ENCODE data around the gene SLC47A1. TPM values are rescaled to one million over a fixed set of nuclear protein-coding genes. Genes with fewer than 3 reads are reported as not detected.

Gene SLC47A1
- total and polyA plus RNA-seq, 2 of the 13 experiments (the other 11 are each of a cell fraction or from before 2014, with no cell fraction given), result 42.1 to 67.5 TPM

DNA sequence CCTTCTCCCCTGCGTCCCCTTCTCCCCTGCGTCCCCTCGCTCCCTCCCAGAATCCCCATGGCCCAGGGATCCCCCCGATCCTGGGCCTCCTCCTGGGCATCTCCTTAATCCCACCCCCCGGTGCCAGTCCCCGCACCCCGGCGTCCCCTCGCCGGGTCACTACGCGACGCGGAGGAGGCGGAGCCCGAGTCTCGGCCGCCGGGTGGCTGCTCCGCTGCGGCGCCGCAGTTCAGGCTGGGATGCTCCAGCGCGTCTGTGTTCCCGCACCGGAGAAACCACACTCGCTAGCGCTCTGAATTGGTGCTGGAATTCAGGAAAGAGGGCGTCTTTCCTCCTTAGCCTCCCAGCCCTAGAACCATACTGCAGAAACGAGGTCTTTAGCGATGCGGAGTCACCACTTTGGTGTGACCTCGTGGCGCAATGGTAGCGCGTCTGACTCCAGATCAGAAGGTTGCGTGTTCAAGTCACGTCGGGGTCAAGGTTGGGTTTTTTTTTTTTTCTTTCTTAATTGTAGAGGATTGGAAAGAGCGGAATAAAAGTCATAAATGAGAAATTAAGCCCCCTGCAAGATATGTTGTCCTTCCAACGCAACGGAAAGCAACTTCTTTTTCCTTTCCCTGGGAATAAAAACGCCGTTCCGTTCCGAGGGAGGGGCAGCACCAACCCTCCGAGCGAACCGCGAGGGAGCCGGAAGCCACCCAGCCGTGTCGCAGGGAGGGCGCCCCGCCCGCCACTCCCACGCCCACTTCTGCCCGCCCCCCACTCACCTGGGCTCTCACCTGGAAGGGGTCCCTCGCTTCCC is 25.7 kb upstream of the SLC47A1 start (continued):
- TF ChIP-seq ZBTB1 (CRISPR knock-in tag; IDR thresholded peaks at IDR 0.05; ENCODE audit: borderline replicate concordance), result no peak
- TF ChIP-seq ZNF224 (CRISPR knock-in tag; IDR thresholded peaks at IDR 0.05), result no peak
- TF ChIP-seq DPF2 (CRISPR knock-in tag; IDR thresholded peaks at IDR 0.05; ENCODE audit: borderline replicate concordance, low read depth), result 0 out of 2 replicates have a peak, but pooled peaks have one; percentile 22
- TF ChIP-seq KDM2A (CRISPR knock-in tag; IDR thresholded peaks at IDR 0.05; ENCODE audit: borderline replicate concordance, low read depth), result peak; percentile 73
- no peak for TF ChIP-seq PAX8 (CRISPR knock-in tag; IDR thresholded peaks at IDR 0.05; ENCODE audit: borderline replicate concordance)
- no peak for TF ChIP-seq ADNP (CRISPR knock-in tag; IDR thresholded peaks at IDR 0.05)
- TF ChIP-seq ARNTL (CRISPR knock-in tag; IDR thresholded peaks at IDR 0.05), result no peak
- no peak for TF ChIP-seq ZFYVE20 (CRISPR knock-in tag; IDR thresholded peaks at IDR 0.05; ENCODE audit: borderline replicate concordance, low read depth)
- peak; percentile 91 for TF ChIP-seq ZNF362 (CRISPR knock-in tag; IDR thresholded peaks at IDR 0.05; ENCODE audit: borderline replicate concordance)
- TF ChIP-seq, protein P1, sequence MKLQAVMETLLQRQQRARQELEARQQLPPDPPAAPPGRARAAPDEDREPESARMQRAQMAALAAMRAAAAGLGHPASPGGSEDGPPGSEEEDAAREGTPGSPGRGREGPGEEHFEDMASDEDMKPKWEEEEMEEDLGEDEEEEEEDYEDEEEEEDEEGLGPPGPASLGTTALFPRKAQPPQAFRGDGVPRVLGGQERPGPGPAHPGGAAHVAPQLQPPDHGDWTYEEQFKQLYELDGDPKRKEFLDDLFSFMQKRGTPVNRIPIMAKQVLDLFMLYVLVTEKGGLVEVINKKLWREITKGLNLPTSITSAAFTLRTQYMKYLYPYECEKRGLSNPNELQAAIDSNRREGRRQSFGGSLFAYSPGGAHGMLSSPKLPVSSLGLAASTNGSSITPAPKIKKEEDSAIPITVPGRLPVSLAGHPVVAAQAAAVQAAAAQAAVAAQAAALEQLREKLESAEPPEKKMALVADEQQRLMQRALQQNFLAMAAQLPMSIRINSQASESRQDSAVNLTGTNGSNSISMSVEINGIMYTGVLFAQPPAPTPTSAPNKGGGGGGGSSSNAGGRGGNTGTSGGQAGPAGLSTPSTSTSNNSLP (IDR thresholded peaks at IDR 0.05; ENCODE audit: low read depth, low read length), result no peak
- TF ChIP-seq, protein P2, sequence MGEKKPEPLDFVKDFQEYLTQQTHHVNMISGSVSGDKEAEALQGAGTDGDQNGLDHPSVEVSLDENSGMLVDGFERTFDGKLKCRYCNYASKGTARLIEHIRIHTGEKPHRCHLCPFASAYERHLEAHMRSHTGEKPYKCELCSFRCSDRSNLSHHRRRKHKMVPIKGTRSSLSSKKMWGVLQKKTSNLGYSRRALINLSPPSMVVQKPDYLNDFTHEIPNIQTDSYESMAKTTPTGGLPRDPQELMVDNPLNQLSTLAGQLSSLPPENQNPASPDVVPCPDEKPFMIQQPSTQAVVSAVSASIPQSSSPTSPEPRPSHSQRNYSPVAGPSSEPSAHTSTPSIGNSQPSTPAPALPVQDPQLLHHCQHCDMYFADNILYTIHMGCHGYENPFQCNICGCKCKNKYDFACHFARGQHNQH (CRISPR knock-in tag; IDR thresholded peaks at IDR 0.05), result peak; percentile 54
- TF ChIP-seq ZNF253 (CRISPR knock-in tag; IDR thresholded peaks at IDR 0.05; ENCODE audit: borderline replicate concordance), result no peak
- TF ChIP-seq BCLAF1 (IDR thresholded peaks at IDR 0.05), result no peak
- no peak for TF ChIP-seq ZNF263 (CRISPR knock-in tag; IDR thresholded peaks at IDR 0.05)
- TF ChIP-seq MBNL3 (CRISPR knock-in tag; conservative IDR thresholded peaks at IDR 0.05), result no peak
- TF ChIP-seq MTA1 (CRISPR knock-in tag; IDR thresholded peaks at IDR 0.05; ENCODE audit: borderline replicate concordance), result peak; percentile 41; the same call in 1 of the 2 replicates
- no peak for TF ChIP-seq SRSF1 (optimal IDR thresholded peaks at IDR 0.05; ENCODE audit: low read depth, low read length)
- TF ChIP-seq ZNF510 (CRISPR knock-in tag; IDR thresholded peaks at IDR 0.05; ENCODE audit: low read depth), result no peak
- TF ChIP-seq NFYB (CRISPR knock-in tag; IDR thresholded peaks at IDR 0.05), result no peak
- TF ChIP-seq, protein P3, sequence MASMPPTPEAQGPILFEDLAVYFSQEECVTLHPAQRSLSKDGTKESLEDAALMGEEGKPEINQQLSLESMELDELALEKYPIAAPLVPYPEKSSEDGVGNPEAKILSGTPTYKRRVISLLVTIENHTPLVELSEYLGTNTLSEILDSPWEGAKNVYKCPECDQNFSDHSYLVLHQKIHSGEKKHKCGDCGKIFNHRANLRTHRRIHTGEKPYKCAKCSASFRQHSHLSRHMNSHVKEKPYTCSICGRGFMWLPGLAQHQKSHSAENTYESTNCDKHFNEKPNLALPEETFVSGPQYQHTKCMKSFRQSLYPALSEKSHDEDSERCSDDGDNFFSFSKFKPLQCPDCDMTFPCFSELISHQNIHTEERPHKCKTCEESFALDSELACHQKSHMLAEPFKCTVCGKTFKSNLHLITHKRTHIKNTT (CRISPR knock-in tag; IDR thresholded peaks at IDR 0.05), result 0 out of 2 replicates have a peak, but pooled peaks have one; percentile 72
